Stimulated activated memory B cell treated with anti-CD40 and anti-IgM and Interleukin-4, amounts not matched to agents 10 μg/mL and 1 μg/mL and 100 μg/mL, for 72 hours (primary cell): Measurements from ENCODE around the gene SPHK2.
A peak's percentile ranks its signal among the peaks of the same experiment; 100 is the strongest.
"Not testable (repeated sequence)": the region's sequence is repeated elsewhere in the genome, so short reads cannot be mapped to it uniquely, and the experiment has no call there.

Experiments
- ATAC-seq: fragments of 150-1000 bp; cut with Tn5 transposase; 2 replicates; pipeline ENCODE4 v1.10.0; 2021
- H3K27ac Mint-ChIP-seq: one replicate; pipeline ENCODE4 v1.8.0; 2022; ENCODE audit warnings: mild to moderate bottlenecking, mixed read lengths
- H3K27me3 Mint-ChIP-seq: one replicate; pipeline ENCODE4 v1.8.0; 2022; ENCODE audit warnings: mixed read lengths
- H3K36me3 Mint-ChIP-seq: one replicate; pipeline ENCODE4 v1.8.0; 2022; ENCODE audit warnings: mixed read lengths
- H3K4me1 Mint-ChIP-seq: one replicate; pipeline ENCODE4 v1.8.0; 2022; ENCODE audit warnings: mixed read lengths
- H3K4me3 Mint-ChIP-seq: one replicate; pipeline ENCODE4 v1.8.0; 2022; ENCODE audit warnings: mild to moderate bottlenecking, moderate library complexity, mixed read lengths
- H3K9me3 Mint-ChIP-seq: one replicate; pipeline ENCODE4 v1.8.0; 2022; ENCODE audit warnings: mixed read lengths

SPHK2 gene

GRCh38 chr19:48669903-48670668, 50.8 kb downstream of the SPHK2 start:
- Mint-ChIP-seq H3K36me3 (no peaks in the 10 kb centered on the region), H3K27me3 (peaks cover 13% of the 10 kb centered on the region), H3K9me3 (peaks cover 12% of the 10 kb centered on the region), H3K4me1 (peaks cover 3% of the 10 kb centered on the region), H3K27ac (no peak overlapping the region), H3K4me3 (no peak overlapping the region)
- ATAC-seq, result no peak

GRCh38 chr19:48670699-48671445, 51.6 kb downstream of the SPHK2 start:
- peaks cover 10% of the 10 kb centered on the region for H3K4me1 Mint-ChIP-seq
- H3K36me3 Mint-ChIP-seq, result no peaks in the 10 kb centered on the region
- peak overlapping the region; percentile 48 for H3K27ac Mint-ChIP-seq
- peaks cover 21% of the 10 kb centered on the region for H3K27me3 Mint-ChIP-seq
- H3K4me3 Mint-ChIP-seq, result no peak overlapping the region
- no peak for ATAC-seq
- H3K9me3 Mint-ChIP-seq, result peaks cover 12% of the 10 kb centered on the region

- no peak overlapping the region for H3K4me3 Mint-ChIP-seq
- peaks cover 10% of the 10 kb centered on the region for H3K4me1 Mint-ChIP-seq
- H3K9me3 Mint-ChIP-seq, result peaks cover 12% of the 10 kb centered on the region
- no peaks in the 10 kb centered on the region for H3K36me3 Mint-ChIP-seq
- no peak for ATAC-seq
- peaks cover 22% of the 10 kb centered on the region for H3K27me3 Mint-ChIP-seq
- peak overlapping the region; percentile 48 for H3K27ac Mint-ChIP-seq
Measured at GRCh38 chr19:48671446-48671995, 52.2 kb downstream of the SPHK2 start.

GRCh38 chr19:48672994-48673393, 53.7 kb downstream of the SPHK2 start, which contains the start of gene NTN5:
Gene NTN5, minus strand, starts transcription at chr19:48673017. Its CDS starts 2,031 bp downstream, at chr19:48670986.
- Mint-ChIP-seq H3K27me3 (peaks cover 22% of the 10 kb centered on the region), H3K4me1 (peaks cover 10% of the 10 kb centered on the region), H3K9me3 (peaks cover 12% of the 10 kb centered on the region), H3K36me3 (no peaks in the 10 kb centered on the region), H3K4me3 (no peak within 1 kb of the TSS), H3K27ac (peak within 1 kb of the TSS; percentile 46)
- ATAC-seq, result peak; percentile 29

- H3K27me3 Mint-ChIP-seq, result peaks cover 22% of the 10 kb centered on the region
- no peak for ATAC-seq
- H3K4me1 Mint-ChIP-seq, result peaks cover 10% of the 10 kb centered on the region
- no peaks in the 10 kb centered on the region for H3K36me3 Mint-ChIP-seq
- H3K27ac Mint-ChIP-seq, result peak overlapping the region; percentile 46
- peaks cover 12% of the 10 kb centered on the region for H3K9me3 Mint-ChIP-seq
- no peak overlapping the region for H3K4me3 Mint-ChIP-seq
Measured at GRCh38 chr19:48673436-48674100, 54.3 kb downstream of the SPHK2 start.

GRCh38 chr19:48674216-48674809, 55.0 kb downstream of the SPHK2 start:
- no peaks in the 10 kb centered on the region for H3K36me3 Mint-ChIP-seq
- peaks cover 22% of the 10 kb centered on the region for H3K27me3 Mint-ChIP-seq
- no peak for ATAC-seq
- peaks cover 7% of the 10 kb centered on the region for H3K9me3 Mint-ChIP-seq
- no peak overlapping the region for H3K27ac Mint-ChIP-seq
- no peak overlapping the region for H3K4me3 Mint-ChIP-seq
- peaks cover 10% of the 10 kb centered on the region for H3K4me1 Mint-ChIP-seq

- Mint-ChIP-seq H3K4me1 (peaks cover 10% of the 10 kb centered on the region), H3K4me3 (peak overlapping the region; percentile 23), H3K27ac (peak overlapping the region; percentile 17), H3K36me3 (no peaks in the 10 kb centered on the region), H3K9me3 (no peaks in the 10 kb centered on the region), H3K27me3 (peaks cover 22% of the 10 kb centered on the region)
- ATAC-seq, result peak; percentile 76
Measured at GRCh38 chr19:48674921-48675824, 55.9 kb downstream of the SPHK2 start.

GRCh38 chr19:48676487-48676886, 57.2 kb downstream of the SPHK2 start:
- Mint-ChIP-seq H3K27me3 (peaks cover 22% of the 10 kb centered on the region), H3K4me3 (no peak overlapping the region), H3K27ac (no peak overlapping the region), H3K36me3 (no peaks in the 10 kb centered on the region), H3K9me3 (no peaks in the 10 kb centered on the region), H3K4me1 (peaks cover 10% of the 10 kb centered on the region)
- no peak for ATAC-seq

GRCh38 chr19:48676887-48677286, 57.6 kb downstream of the SPHK2 start:
- Mint-ChIP-seq H3K4me1 (peaks cover 10% of the 10 kb centered on the region), H3K36me3 (no peaks in the 10 kb centered on the region)

GRCh38 chr19:48678201-48678600, 58.9 kb downstream of the SPHK2 start:
- Mint-ChIP-seq H3K4me1 (peaks cover 10% of the 10 kb centered on the region), H3K9me3 (no peaks in the 10 kb centered on the region), H3K27ac (no peak overlapping the region), H3K4me3 (no peak overlapping the region), H3K36me3 (no peaks in the 10 kb centered on the region), H3K27me3 (peaks cover 22% of the 10 kb centered on the region)
- no peak for ATAC-seq

More at GRCh38 chr19:48676887-48677286, 57.6 kb downstream of the SPHK2 start:
- Mint-ChIP-seq H3K27me3 (peaks cover 22% of the 10 kb centered on the region), H3K27ac (no peak overlapping the region), H3K9me3 (no peaks in the 10 kb centered on the region), H3K4me3 (no peak overlapping the region)
- no peak for ATAC-seq

GRCh38 chr19:48680006-48680405, 60.7 kb downstream of the SPHK2 start:
- not testable (repeated sequence) for H3K36me3 Mint-ChIP-seq, H3K4me1 Mint-ChIP-seq, H3K9me3 Mint-ChIP-seq, H3K27me3 Mint-ChIP-seq, H3K4me3 Mint-ChIP-seq, ATAC-seq, H3K27ac Mint-ChIP-seq
